ENCODE results near the gene ATXN10.

ATXN10 gene

DNA sequence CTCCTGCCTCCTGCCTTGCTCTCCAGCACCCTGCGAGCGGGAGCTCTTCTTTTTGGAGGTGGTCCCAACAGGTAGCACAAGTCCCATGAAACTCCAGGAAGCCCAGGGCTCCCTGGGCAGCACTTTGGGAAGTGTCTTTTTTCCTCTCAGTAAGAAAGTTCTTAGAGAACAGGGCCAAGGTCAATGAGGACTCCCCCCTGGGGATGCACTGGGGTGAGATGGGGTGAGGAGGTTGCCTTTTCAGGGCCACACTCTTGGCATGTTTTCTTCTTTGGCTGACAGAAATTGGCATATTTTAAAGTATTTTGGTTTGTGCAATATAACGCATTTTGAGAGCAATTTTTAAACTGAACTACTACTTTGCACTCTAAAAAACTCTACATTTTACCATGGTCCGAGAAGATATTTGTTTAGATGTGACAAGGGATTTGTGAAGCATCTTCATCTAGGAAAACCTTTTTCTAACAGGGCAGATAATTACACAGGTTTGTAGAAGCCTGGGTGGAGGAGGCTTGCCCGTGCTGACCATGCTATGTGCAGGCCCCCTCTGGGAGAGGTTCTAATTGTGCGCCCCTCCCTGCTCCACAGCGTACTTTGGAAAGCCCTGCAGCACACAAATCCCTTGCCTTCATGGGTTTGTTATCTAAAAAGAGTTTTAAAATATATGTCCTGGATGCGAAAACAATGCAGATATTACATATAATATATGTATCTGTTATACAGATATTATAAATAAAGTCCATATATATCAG is 165.0 kb downstream of the ATXN10 start:
- no peak for TF ChIP-seq SPI1 (IDR thresholded peaks at IDR 0.05; ENCODE audit: borderline replicate concordance, low read depth)
- no peak for TF ChIP-seq POLR2AphosphoS5 (IDR thresholded peaks at IDR 0.05; ENCODE audit: low read depth)
- no peak for TF ChIP-seq REST (IDR thresholded peaks at IDR 0.05; ENCODE audit: insufficient replicate concordance, low read depth)
- TF ChIP-seq CTCF (IDR thresholded peaks at IDR 0.05; ENCODE audit: insufficient read depth, low read length): no peak
- no peak for TF ChIP-seq GABPA (IDR thresholded peaks at IDR 0.05; ENCODE audit: low read depth)
- no peak for DNase-seq (ENCODE audit: low read depth in 1 of 2, low spot score in 1 of 2)
- no peak overlapping the region for H3K27ac ChIP-seq (replicated peaks)
- no peaks in the 10 kb centered on the region for H3K27me3 ChIP-seq (ENCODE audit: insufficient read depth, poor library complexity, severe bottlenecking)
- H3K4me3 ChIP-seq (replicated peaks; ENCODE audit: insufficient read depth, low read length): no peak overlapping the region

GRCh38 chr22:45837508-45837907 is 165.9 kb downstream of the ATXN10 start:
- TF ChIP-seq POLR2AphosphoS5 (IDR thresholded peaks at IDR 0.05; ENCODE audit: low read depth): no peak
- no peak for DNase-seq (ENCODE audit: low read depth in 1 of 2, low spot score in 1 of 2)
- Histone ChIP-seq H3K27ac (replicated peaks) (no peak overlapping the region), H3K4me3 (replicated peaks; ENCODE audit: insufficient read depth, low read length) (no peak overlapping the region), H3K27me3 (ENCODE audit: insufficient read depth, poor library complexity, severe bottlenecking) (no peaks in the 10 kb centered on the region)

- no peak for DNase-seq (ENCODE audit: low read depth in 1 of 2, low spot score in 1 of 2)
- Histone ChIP-seq H3K27me3 (ENCODE audit: insufficient read depth, poor library complexity, severe bottlenecking) (no peaks in the 10 kb centered on the region), H3K4me3 (replicated peaks; ENCODE audit: insufficient read depth, low read length) (no peak overlapping the region), H3K27ac (replicated peaks) (no peak overlapping the region)
- TF ChIP-seq GABPA (IDR thresholded peaks at IDR 0.05; ENCODE audit: low read depth) (no peak), REST (IDR thresholded peaks at IDR 0.05; ENCODE audit: insufficient replicate concordance, low read depth) (no peak), CTCF (IDR thresholded peaks at IDR 0.05; ENCODE audit: insufficient read depth, low read length) (no peak), SPI1 (IDR thresholded peaks at IDR 0.05; ENCODE audit: borderline replicate concordance, low read depth) (no peak), POLR2AphosphoS5 (IDR thresholded peaks at IDR 0.05; ENCODE audit: low read depth) (no peak)
These were observed 166.8 kb downstream of the ATXN10 start for GRCh38 chr22:45838305-45838887.

- TF ChIP-seq CTCF (IDR thresholded peaks at IDR 0.05; ENCODE audit: insufficient read depth, low read length) (no peak), GABPA (IDR thresholded peaks at IDR 0.05; ENCODE audit: low read depth) (no peak), REST (IDR thresholded peaks at IDR 0.05; ENCODE audit: insufficient replicate concordance, low read depth) (no peak), SPI1 (IDR thresholded peaks at IDR 0.05; ENCODE audit: borderline replicate concordance, low read depth) (no peak), POLR2AphosphoS5 (IDR thresholded peaks at IDR 0.05; ENCODE audit: low read depth) (no peak)
- Histone ChIP-seq H3K27ac (replicated peaks) (no peak overlapping the region), H3K4me3 (replicated peaks; ENCODE audit: insufficient read depth, low read length) (no peak overlapping the region), H3K27me3 (ENCODE audit: insufficient read depth, poor library complexity, severe bottlenecking) (no peaks in the 10 kb centered on the region)
- DNase-seq (ENCODE audit: low read depth in 1 of 2, low spot score in 1 of 2): no peak
These were observed 168.8 kb downstream of the ATXN10 start for GRCh38 chr22:45840483-45840882.

All from HL-60 (cell line).